ENCODE data around the gene AGAP1.

GRCh38 chr2:235763816-235764215 lies 270.0 kb downstream of the AGAP1 start:
- TF ChIP-seq POLR2A (IDR thresholded peaks at IDR 0.05) (no peak), CTCF (IDR thresholded peaks at IDR 0.05) (no peak)

All from uterus (tissue), 2 donors.